Measurements from ENCODE around the gene DYNAP. TPM values are rescaled to one million over a fixed set of nuclear protein-coding genes. Genes with fewer than 3 reads are reported as not detected.

Gene DYNAP
- polyA plus RNA-seq (2013, experiment 1 of 2), result 0.25 TPM
- polyA plus RNA-seq (2013, experiment 2 of 2), result 0.51 TPM

- 97% methylated on average over 4 of the region's 5 CpGs for WGBS
- Histone ChIP-seq H3K9me3 (ENCODE audit: insufficient read depth, low read depth, low read length) (no peaks in the 10 kb centered on the region), H3K9ac (ENCODE audit: low read depth, low read length) (no peak within 1 kb of the TSS), H3K27me3 (ENCODE audit: insufficient read depth, low read length) (no peaks in the 10 kb centered on the region), H3K4me1 (ENCODE audit: insufficient read depth, low read length) (peaks cover 4% of the 10 kb centered on the region; the same call in 1 of the 2 replicates), H3K4me3 (ENCODE audit: low read length) (no peak within 1 kb of the TSS), H3K36me3 (ENCODE audit: insufficient read depth, low read length) (no peaks in the 10 kb centered on the region), H3K27ac (ENCODE audit: low read depth, low read length) (no peak within 1 kb of the TSS)
Observed at GRCh38 chr18:54590945-54591344, at the start of gene DYNAP. Gene DYNAP (plus strand): TSS chr18:54591245. CDS start chr18:54591283, 38 bp downstream.

GRCh38 chr18:54551590-54551989 is 39.5 kb upstream of the DYNAP start:
- WGBS, result no CpG with 5 or more reads among the region's 1 CpG
- H3K4me1 ChIP-seq (ENCODE audit: insufficient read depth, low read length), result no peaks in the 10 kb centered on the region
- H3K4me3 ChIP-seq (ENCODE audit: low read length), result no peak overlapping the region
- H3K27me3 ChIP-seq (ENCODE audit: insufficient read depth, low read length), result no peaks in the 10 kb centered on the region
- no peaks in the 10 kb centered on the region for H3K36me3 ChIP-seq (ENCODE audit: insufficient read depth, low read length)
- H3K27ac ChIP-seq (ENCODE audit: low read depth, low read length), result no peak overlapping the region
- peaks cover 66% of the 10 kb centered on the region for H3K9me3 ChIP-seq (ENCODE audit: insufficient read depth, low read depth, low read length)
- H3K9ac ChIP-seq (ENCODE audit: low read depth, low read length), result no peak overlapping the region

- H3K27me3 ChIP-seq (ENCODE audit: insufficient read depth, low read length), result no peaks in the 10 kb centered on the region
- no peak overlapping the region for H3K27ac ChIP-seq (ENCODE audit: low read depth, low read length)
- no peak overlapping the region for H3K9ac ChIP-seq (ENCODE audit: low read depth, low read length)
- H3K4me3 ChIP-seq (ENCODE audit: low read length), result no peak overlapping the region
- peaks cover 46% of the 10 kb centered on the region for H3K9me3 ChIP-seq (ENCODE audit: insufficient read depth, low read depth, low read length)
- no peaks in the 10 kb centered on the region for H3K36me3 ChIP-seq (ENCODE audit: insufficient read depth, low read length)
- H3K4me1 ChIP-seq (ENCODE audit: insufficient read depth, low read length), result no peaks in the 10 kb centered on the region
- 92% methylated on average over 2 of the region's 2 CpGs for WGBS
Observed at GRCh38 chr18:54555286-54555685, 35.8 kb upstream of the DYNAP start.

- Histone ChIP-seq H3K27ac (ENCODE audit: low read depth, low read length) (no peak overlapping the region), H3K4me1 (ENCODE audit: insufficient read depth, low read length) (no peaks in the 10 kb centered on the region), H3K4me3 (ENCODE audit: low read length) (no peak overlapping the region), H3K27me3 (ENCODE audit: insufficient read depth, low read length) (no peaks in the 10 kb centered on the region), H3K9ac (ENCODE audit: low read depth, low read length) (no peak overlapping the region), H3K9me3 (ENCODE audit: insufficient read depth, low read depth, low read length) (peaks cover 39% of the 10 kb centered on the region), H3K36me3 (ENCODE audit: insufficient read depth, low read length) (no peaks in the 10 kb centered on the region)
- 80% methylated on average over 1 of the region's 1 CpG for WGBS
Observed at GRCh38 chr18:54555996-54556395, 35.0 kb upstream of the DYNAP start.

- H3K4me1 ChIP-seq (ENCODE audit: insufficient read depth, low read length), result no peaks in the 10 kb centered on the region
- no peaks in the 10 kb centered on the region for H3K36me3 ChIP-seq (ENCODE audit: insufficient read depth, low read length)
- H3K27ac ChIP-seq (ENCODE audit: low read depth, low read length), result no peak overlapping the region
- peaks cover 19% of the 10 kb centered on the region for H3K9me3 ChIP-seq (ENCODE audit: insufficient read depth, low read depth, low read length)
- H3K27me3 ChIP-seq (ENCODE audit: insufficient read depth, low read length), result no peaks in the 10 kb centered on the region
- H3K9ac ChIP-seq (ENCODE audit: low read depth, low read length), result no peak overlapping the region
- no peak overlapping the region for H3K4me3 ChIP-seq (ENCODE audit: low read length)
- WGBS, result 67% methylated on average over 2 of the region's 2 CpGs
Observed at GRCh38 chr18:54557958-54558357, 33.1 kb upstream of the DYNAP start.

GRCh38 chr18:54558609-54559585 is 32.1 kb upstream of the DYNAP start:
- no peak overlapping the region for H3K27ac ChIP-seq (ENCODE audit: low read depth, low read length)
- no peaks in the 10 kb centered on the region for H3K27me3 ChIP-seq (ENCODE audit: insufficient read depth, low read length)
- peaks cover 12% of the 10 kb centered on the region for H3K9me3 ChIP-seq (ENCODE audit: insufficient read depth, low read depth, low read length)
- H3K9ac ChIP-seq (ENCODE audit: low read depth, low read length), result no peak overlapping the region
- H3K36me3 ChIP-seq (ENCODE audit: insufficient read depth, low read length), result no peaks in the 10 kb centered on the region
- WGBS, result 97% methylated on average over 3 of the region's 3 CpGs
- no peak overlapping the region for H3K4me3 ChIP-seq (ENCODE audit: low read length)
- H3K4me1 ChIP-seq (ENCODE audit: insufficient read depth, low read length), result no peaks in the 10 kb centered on the region; the same call in 1 of the 2 replicates

GRCh38 chr18:54561706-54562267 is 29.3 kb upstream of the DYNAP start:
- Histone ChIP-seq H3K4me3 (ENCODE audit: low read length) (no peak overlapping the region), H3K27ac (ENCODE audit: low read depth, low read length) (no peak overlapping the region), H3K36me3 (ENCODE audit: insufficient read depth, low read length) (no peaks in the 10 kb centered on the region), H3K9ac (ENCODE audit: low read depth, low read length) (no peak overlapping the region), H3K27me3 (ENCODE audit: insufficient read depth, low read length) (no peaks in the 10 kb centered on the region), H3K9me3 (ENCODE audit: insufficient read depth, low read depth, low read length) (no peaks in the 10 kb centered on the region), H3K4me1 (ENCODE audit: insufficient read depth, low read length) (no peaks in the 10 kb centered on the region; the same call in 1 of the 2 replicates)
- 81% methylated on average over 1 of the region's 1 CpG for WGBS

- H3K4me3 ChIP-seq (ENCODE audit: low read length), result no peak overlapping the region
- H3K27me3 ChIP-seq (ENCODE audit: insufficient read depth, low read length), result no peaks in the 10 kb centered on the region
- H3K9ac ChIP-seq (ENCODE audit: low read depth, low read length), result no peak overlapping the region
- no peak overlapping the region for H3K27ac ChIP-seq (ENCODE audit: low read depth, low read length)
- H3K4me1 ChIP-seq (ENCODE audit: insufficient read depth, low read length), result peaks cover 9% of the 10 kb centered on the region; the same call in 1 of the 2 replicates
- 92% methylated on average over 3 of the region's 3 CpGs for WGBS
- no peaks in the 10 kb centered on the region for H3K36me3 ChIP-seq (ENCODE audit: insufficient read depth, low read length)
- no peaks in the 10 kb centered on the region for H3K9me3 ChIP-seq (ENCODE audit: insufficient read depth, low read depth, low read length)
Observed at GRCh38 chr18:54580202-54580729, 10.8 kb upstream of the DYNAP start.

- Histone ChIP-seq H3K36me3 (ENCODE audit: insufficient read depth, low read length) (no peaks in the 10 kb centered on the region), H3K4me1 (ENCODE audit: insufficient read depth, low read length) (peaks cover 9% of the 10 kb centered on the region; the same call in 1 of the 2 replicates), H3K9me3 (ENCODE audit: insufficient read depth, low read depth, low read length) (no peaks in the 10 kb centered on the region), H3K9ac (ENCODE audit: low read depth, low read length) (no peak overlapping the region), H3K4me3 (ENCODE audit: low read length) (no peak overlapping the region), H3K27ac (ENCODE audit: low read depth, low read length) (no peak overlapping the region), H3K27me3 (ENCODE audit: insufficient read depth, low read length) (no peaks in the 10 kb centered on the region)
- WGBS, result no CpG with 5 or more reads among the region's 1 CpG
Observed at GRCh38 chr18:54584065-54584464, 7.0 kb upstream of the DYNAP start.

GRCh38 chr18:54585743-54586142 is 5.3 kb upstream of the DYNAP start:
- H3K27me3 ChIP-seq (ENCODE audit: insufficient read depth, low read length), result no peaks in the 10 kb centered on the region
- WGBS, result 88% methylated on average over 6 of the region's 6 CpGs
- H3K4me3 ChIP-seq (ENCODE audit: low read length), result no peak overlapping the region
- no peaks in the 10 kb centered on the region for H3K9me3 ChIP-seq (ENCODE audit: insufficient read depth, low read depth, low read length)
- no peaks in the 10 kb centered on the region for H3K36me3 ChIP-seq (ENCODE audit: insufficient read depth, low read length)
- H3K9ac ChIP-seq (ENCODE audit: low read depth, low read length), result no peak overlapping the region
- peaks cover 9% of the 10 kb centered on the region; the same call in 1 of the 2 replicates for H3K4me1 ChIP-seq (ENCODE audit: insufficient read depth, low read length)
- H3K27ac ChIP-seq (ENCODE audit: low read depth, low read length), result no peak overlapping the region

- Histone ChIP-seq H3K27me3 (ENCODE audit: insufficient read depth, low read length) (no peaks in the 10 kb centered on the region), H3K4me3 (ENCODE audit: low read length) (no peak overlapping the region), H3K4me1 (ENCODE audit: insufficient read depth, low read length) (peaks cover 34% of the 10 kb centered on the region), H3K9me3 (ENCODE audit: insufficient read depth, low read depth, low read length) (no peaks in the 10 kb centered on the region), H3K36me3 (ENCODE audit: insufficient read depth, low read length) (no peaks in the 10 kb centered on the region), H3K27ac (ENCODE audit: low read depth, low read length) (no peak overlapping the region), H3K9ac (ENCODE audit: low read depth, low read length) (no peak overlapping the region)
- 95% methylated on average over 6 of the region's 6 CpGs for WGBS
Observed at GRCh38 chr18:54604211-54604610, 13.2 kb downstream of the DYNAP start.
